ENCODE measurements around the gene KBTBD7.

Gene KBTBD7

GRCh38 chr13:41193919-41194824 is at the start of gene KBTBD7:
KBTBD7 (minus strand) TSS chr13:41194569; CDS start chr13:41194257, 312 bp downstream.
- peak; percentile 97 to 98 (median 97) for DNase-seq

- DNase-seq: no peak
These were observed 47.3 kb upstream of the KBTBD7 start for GRCh38 chr13:41241626-41242025.

GRCh38 chr13:41236369-41236768 is 42.0 kb upstream of the KBTBD7 start:
- no peak for DNase-seq

GRCh38 chr13:41232578-41233480 is 38.5 kb upstream of the KBTBD7 start:
- peak; percentile 17 to 38 (median 38) for DNase-seq

GRCh38 chr13:41231786-41232185 is 37.4 kb upstream of the KBTBD7 start:
- DNase-seq: peak in 1 of 3 donors; percentile 2

- no peak for DNase-seq
These were observed 36.8 kb upstream of the KBTBD7 start for GRCh38 chr13:41231025-41231677.

- no peak for DNase-seq
These were observed 35.0 kb upstream of the KBTBD7 start for GRCh38 chr13:41229356-41229755.

- no peak for DNase-seq
These were observed 30.0 kb upstream of the KBTBD7 start for GRCh38 chr13:41224113-41225110.

GRCh38 chr13:41222259-41222852 is 28.0 kb upstream of the KBTBD7 start:
- DNase-seq: peak; percentile 55 to 70 (median 69)

- no peak for DNase-seq
These were observed 26.0 kb upstream of the KBTBD7 start for GRCh38 chr13:41220401-41220800.

GRCh38 chr13:41216160-41216559 is 21.8 kb upstream of the KBTBD7 start:
- DNase-seq: no peak

GRCh38 chr13:41213919-41214318 is 19.6 kb upstream of the KBTBD7 start:
- DNase-seq: no peak

GRCh38 chr13:41213316-41213715 is 18.9 kb upstream of the KBTBD7 start:
- DNase-seq: no peak

- no peak for DNase-seq
These were observed 18.5 kb upstream of the KBTBD7 start for GRCh38 chr13:41212881-41213280.

GRCh38 chr13:41211062-41211461 is 16.7 kb upstream of the KBTBD7 start:
- DNase-seq: no peak

- no peak for DNase-seq
These were observed 12.1 kb upstream of the KBTBD7 start for GRCh38 chr13:41206467-41206866.

- no peak for DNase-seq
These were observed 9.4 kb upstream of the KBTBD7 start for GRCh38 chr13:41203810-41204209.

- no peak for DNase-seq
These were observed 5.8 kb upstream of the KBTBD7 start for GRCh38 chr13:41200126-41200525.

- no peak for DNase-seq
These were observed 5.2 kb upstream of the KBTBD7 start for GRCh38 chr13:41199526-41199925.

GRCh38 chr13:41199079-41199478 is 4.7 kb upstream of the KBTBD7 start:
- no peak for DNase-seq

- no peak for DNase-seq
These were observed 2.3 kb upstream of the KBTBD7 start for GRCh38 chr13:41196620-41197019.
